ENCODE data around the gene GSTT4.
"Not testable (repeated sequence)": the region's sequence is repeated elsewhere in the genome, so short reads cannot be mapped to it uniquely, and the experiment has no call there.

- TF ChIP-seq EZH2phosphoT487 (IDR thresholded peaks at IDR 0.05; ENCODE audit: borderline replicate concordance, low read length); CTCF (IDR thresholded peaks at IDR 0.05; ENCODE audit: low read depth, low read length, poor library complexity, severe bottlenecking): not testable (repeated sequence)
Measured at GRCh38 chr22:23974345-23974744, 30.9 kb downstream of the GSTT4 start, which contains the start of gene DDT.
